DOHH2 (cell line): ENCODE measurements around the gene ASXL1.

ENCODE experiments used
- H3F3A ChIP-seq: fragments of 200-600 bp; sonication (generic), shearing (Covaris generic); 2 replicates; pipeline ENCODE4 v1.6.0; 2016; ENCODE audit warnings: antibody characterized with exemption, mild to moderate bottlenecking; ENCODE audit not compliant: control insufficient read depth, insufficient read depth
- H3K27ac ChIP-seq: fragments of 200-600 bp; sonication (generic); 2 replicates; pipeline ENCODE4 v1.5.1; 2014; ENCODE audit warnings: low read depth, mild to moderate bottlenecking, low read length, moderate library complexity
- H3K27me3 ChIP-seq: fragments of 200-600 bp; sonication (generic); 2 replicates; pipeline ENCODE4 v1.6.1; 2014; ENCODE audit warnings: mild to moderate bottlenecking, low read length, mixed read lengths; ENCODE audit not compliant: control insufficient read depth
- H3K36me3 ChIP-seq: fragments of 200-600 bp; sonication (generic); 2 replicates; pipeline ENCODE4 v1.6.1; 2014; ENCODE audit warnings: mild to moderate bottlenecking, low read length, moderate library complexity, mixed read lengths; ENCODE audit not compliant: control insufficient read depth
- H3K4me1 ChIP-seq: fragments of 200-600 bp; sonication (generic); 2 replicates; pipeline ENCODE4 v1.6.1; 2014; ENCODE audit warnings: mild to moderate bottlenecking, low read length, mixed read lengths; ENCODE audit not compliant: control insufficient read depth
- H3K4me2 ChIP-seq: fragments of 200-600 bp; sonication (generic); 2 replicates; pipeline ENCODE4 v1.6.0; 2014; ENCODE audit warnings: mild to moderate bottlenecking, low read length, moderate library complexity
- H3K4me3 ChIP-seq: fragments of 200-600 bp; sonication (generic); 2 replicates; pipeline ENCODE4 v1.5.1; 2014; ENCODE audit warnings: mild to moderate bottlenecking, low read length, mixed read lengths
- H3K79me2 ChIP-seq: fragments of 200-600 bp; sonication (generic); 2 replicates; pipeline ENCODE4 v1.6.1; 2014; ENCODE audit warnings: mild to moderate bottlenecking, low read length, mixed read lengths; ENCODE audit not compliant: control insufficient read depth
- H3K9me2 ChIP-seq: fragments of 200-600 bp; sonication (generic); replicated peaks from 2 replicates; pipeline ENCODE4 v1.6.1; 2014; ENCODE audit warnings: mild to moderate bottlenecking, low read length, mixed read lengths; ENCODE audit not compliant: control insufficient read depth
- H3K9me3 ChIP-seq: fragments of 200-600 bp; sonication (generic); 2 replicates; pipeline ENCODE4 v1.6.1; 2014; ENCODE audit warnings: antibody characterized with exemption, low read length, mixed read lengths; ENCODE audit not compliant: control insufficient read depth, insufficient read depth
- H4K20me1 ChIP-seq: fragments of 200-600 bp; sonication (generic); 2 replicates; pipeline ENCODE4 v1.6.0; 2014; ENCODE audit warnings: low read depth, mild to moderate bottlenecking, antibody characterized with exemption, low read length, moderate library complexity; ENCODE audit not compliant: control insufficient read depth, insufficient read depth
- EZH2phosphoT487 ChIP-seq: fragments of 200-600 bp; sonication (generic); IDR thresholded peaks from 2 replicates; pipeline ENCODE4 v1.6.1; 2017; ENCODE audit warnings: borderline replicate concordance, mild to moderate bottlenecking, antibody characterized with exemption, low read length, moderate library complexity, mixed read lengths
- TF ChIP-seq, protein P1 (sequence below): fragments of 200-600 bp; sonication (generic); IDR thresholded peaks from one replicate; pipeline ENCODE4 v1.5.1; 2014; ENCODE audit warnings: antibody characterized with exemption, mild to moderate bottlenecking, low read depth, low read length; ENCODE audit not compliant: poor library complexity, severe bottlenecking

Gene ASXL1

DNA sequence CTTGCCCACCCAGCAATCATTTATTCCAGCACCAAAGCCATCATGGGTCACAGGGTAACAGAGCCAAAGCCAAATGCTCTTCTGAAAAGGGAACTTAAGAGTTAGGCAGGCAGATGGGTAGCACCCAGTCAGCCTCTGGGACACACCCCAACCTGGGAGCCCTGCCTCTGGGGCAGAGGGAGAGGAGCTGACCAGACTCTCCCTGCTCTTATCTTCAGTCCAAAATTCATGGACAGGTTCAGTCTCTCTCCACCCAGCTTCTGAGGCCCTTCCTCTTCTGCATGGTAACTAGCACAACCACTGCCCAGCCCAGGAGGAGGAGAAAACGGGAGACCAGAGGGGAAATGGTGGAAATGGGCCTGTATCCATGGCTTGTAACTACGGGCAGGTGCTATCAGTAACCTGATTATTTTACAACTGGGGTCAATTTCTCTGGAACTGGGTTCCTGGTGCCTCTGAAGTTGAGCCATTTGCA is 121.6 kb downstream of the ASXL1 start:
- H3K9me2 ChIP-seq = no peaks in the 10 kb centered on the region
- no peak overlapping the region for H3K4me3 ChIP-seq
- no peak overlapping the region for H3K27ac ChIP-seq
- no peaks in the 10 kb centered on the region for H3K9me3 ChIP-seq
- peaks cover 8% of the 10 kb centered on the region for H3K27me3 ChIP-seq
- no peaks in the 10 kb centered on the region for H3K36me3 ChIP-seq
- no peaks in the 10 kb centered on the region; the same call in 1 of the 2 replicates for H4K20me1 ChIP-seq
- peaks cover 4% of the 10 kb centered on the region; the same call in 1 of the 2 replicates for H3F3A ChIP-seq
- TF ChIP-seq EZH2phosphoT487 = no peak
- TF ChIP-seq, protein P1, sequence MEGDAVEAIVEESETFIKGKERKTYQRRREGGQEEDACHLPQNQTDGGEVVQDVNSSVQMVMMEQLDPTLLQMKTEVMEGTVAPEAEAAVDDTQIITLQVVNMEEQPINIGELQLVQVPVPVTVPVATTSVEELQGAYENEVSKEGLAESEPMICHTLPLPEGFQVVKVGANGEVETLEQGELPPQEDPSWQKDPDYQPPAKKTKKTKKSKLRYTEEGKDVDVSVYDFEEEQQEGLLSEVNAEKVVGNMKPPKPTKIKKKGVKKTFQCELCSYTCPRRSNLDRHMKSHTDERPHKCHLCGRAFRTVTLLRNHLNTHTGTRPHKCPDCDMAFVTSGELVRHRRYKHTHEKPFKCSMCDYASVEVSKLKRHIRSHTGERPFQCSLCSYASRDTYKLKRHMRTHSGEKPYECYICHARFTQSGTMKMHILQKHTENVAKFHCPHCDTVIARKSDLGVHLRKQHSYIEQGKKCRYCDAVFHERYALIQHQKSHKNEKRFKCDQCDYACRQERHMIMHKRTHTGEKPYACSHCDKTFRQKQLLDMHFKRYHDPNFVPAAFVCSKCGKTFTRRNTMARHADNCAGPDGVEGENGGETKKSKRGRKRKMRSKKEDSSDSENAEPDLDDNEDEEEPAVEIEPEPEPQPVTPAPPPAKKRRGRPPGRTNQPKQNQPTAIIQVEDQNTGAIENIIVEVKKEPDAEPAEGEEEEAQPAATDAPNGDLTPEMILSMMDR = no peak
- H3K4me2 ChIP-seq = no peak overlapping the region
- H3K79me2 ChIP-seq = no peaks in the 10 kb centered on the region
- H3K4me1 ChIP-seq = peaks cover 22% of the 10 kb centered on the region

DNA sequence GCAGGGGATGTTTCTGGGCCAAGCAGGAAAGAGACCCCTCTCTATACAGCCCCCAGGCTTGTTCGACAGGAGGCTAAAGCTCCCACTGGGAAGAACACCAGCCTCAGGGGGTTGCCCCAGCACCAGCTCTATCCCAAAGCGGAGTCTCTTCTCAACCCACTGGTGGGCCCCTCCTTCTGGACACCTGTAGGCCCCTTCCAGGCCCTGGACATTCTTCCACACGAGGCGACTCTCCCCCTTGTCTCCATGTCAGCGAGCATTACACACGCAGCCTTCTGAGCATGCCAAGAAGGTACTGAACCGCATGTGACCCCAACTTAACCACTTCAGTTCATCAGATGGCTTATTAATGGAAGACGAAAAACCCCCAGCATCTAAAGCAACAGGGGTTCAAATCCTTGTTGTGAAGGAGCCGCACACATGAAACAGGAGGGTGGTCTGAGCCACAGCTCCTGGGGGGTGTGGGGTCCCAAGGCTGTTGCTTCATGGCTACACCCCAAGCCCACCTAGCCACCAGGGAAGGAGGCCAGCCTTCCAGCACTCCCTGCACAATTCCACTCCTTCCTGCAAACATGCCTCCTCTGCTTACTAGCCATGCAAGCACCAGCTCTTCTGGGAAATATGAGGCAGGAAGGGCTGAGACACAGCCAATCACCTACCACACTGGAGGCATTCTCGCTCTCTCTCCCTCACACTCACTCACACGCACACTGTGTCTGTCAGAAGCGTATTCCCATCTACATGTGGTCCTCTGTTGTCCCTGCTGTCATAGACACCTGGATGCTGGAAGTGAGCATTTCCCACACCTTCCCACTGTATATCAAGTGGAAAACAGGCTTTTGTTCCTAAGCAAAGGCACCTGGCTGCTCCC is 122.5 kb downstream of the ASXL1 start:
- Histone ChIP-seq H3K36me3 (no peaks in the 10 kb centered on the region), H3K79me2 (no peaks in the 10 kb centered on the region), H4K20me1 (no peaks in the 10 kb centered on the region; the same call in 1 of the 2 replicates), H3K4me1 (peaks cover 22% of the 10 kb centered on the region), H3K4me2 (no peak overlapping the region), H3K4me3 (no peak overlapping the region), H3K9me3 (no peaks in the 10 kb centered on the region), H3K9me2 (no peaks in the 10 kb centered on the region), H3F3A (peaks cover 7% of the 10 kb centered on the region), H3K27me3 (peaks cover 8% of the 10 kb centered on the region), H3K27ac (no peak overlapping the region)
- TF ChIP-seq, protein P1 = no peak
- TF ChIP-seq EZH2phosphoT487 = no peak

DNA sequence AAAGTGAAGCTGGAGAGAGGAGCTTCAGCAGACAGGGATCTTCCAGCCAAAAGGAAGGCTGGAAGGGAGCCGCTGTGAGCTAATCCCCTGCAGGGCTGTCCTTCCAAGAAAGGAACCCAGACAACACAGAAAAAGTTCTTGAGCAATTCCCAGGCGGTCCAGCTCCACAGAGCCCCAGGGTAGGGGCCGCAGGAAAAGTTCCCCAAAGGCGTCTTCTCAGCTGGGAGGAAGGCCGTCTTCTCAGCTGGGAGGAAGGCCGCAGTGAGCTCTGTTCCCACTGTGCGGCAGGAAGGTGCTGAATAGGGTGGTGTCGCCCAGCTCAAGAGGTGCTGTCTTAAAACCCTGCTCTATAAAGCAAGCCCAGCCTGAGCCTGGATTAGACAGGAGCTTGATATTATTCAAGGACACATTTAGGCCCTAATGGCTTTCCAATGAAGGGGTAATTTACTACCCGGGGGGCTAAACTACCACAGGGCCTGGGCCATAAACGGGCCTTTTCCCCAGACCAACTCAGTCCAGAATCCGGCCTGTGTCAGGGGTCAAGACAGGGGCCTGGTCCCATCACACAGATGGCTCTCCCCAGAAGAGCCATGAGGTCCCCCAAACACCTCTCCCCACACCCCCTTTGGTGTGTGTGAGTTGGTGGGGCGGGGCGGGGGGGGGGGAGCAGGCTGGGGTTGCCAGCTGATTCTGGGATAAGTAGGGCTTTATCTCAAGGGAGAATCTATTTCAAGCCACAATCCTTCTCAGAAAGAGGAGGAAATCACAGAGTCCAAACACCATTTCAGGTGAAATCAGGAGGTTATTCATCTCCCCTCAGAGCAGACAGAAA is 123.4 kb downstream of the ASXL1 start:
- Histone ChIP-seq H3K4me3 (no peak overlapping the region), H3K9me3 (no peaks in the 10 kb centered on the region), H3K4me2 (no peak overlapping the region), H3K27ac (no peak overlapping the region), H3K9me2 (no peaks in the 10 kb centered on the region), H3K4me1 (peaks cover 23% of the 10 kb centered on the region), H4K20me1 (no peaks in the 10 kb centered on the region; the same call in 1 of the 2 replicates), H3K36me3 (no peaks in the 10 kb centered on the region), H3F3A (peaks cover 7% of the 10 kb centered on the region), H3K27me3 (peaks cover 8% of the 10 kb centered on the region), H3K79me2 (no peaks in the 10 kb centered on the region)
- no peak for TF ChIP-seq EZH2phosphoT487
- TF ChIP-seq, protein P1 = no peak
